Fibroblast of pulmonary artery (primary cell): Measurements from ENCODE around the gene PCSK2.
A peak's percentile ranks its signal among the peaks of the same experiment; 100 is the strongest.

Experiments used
- DNase-seq: peaks from one replicate; pipeline ENCODE4 v3.0.0-alpha.2; 2010; ENCODE audit warnings: low read depth
- H3K4me3 ChIP-seq: replicated peaks from 2 replicates; pipeline ENCODE4 v1.5.1; 2011; ENCODE audit warnings: low read depth, mild to moderate bottlenecking, control low read depth, low read length, moderate library complexity
- TF ChIP-seq, protein P1 (sequence below): IDR thresholded peaks from 2 replicates; pipeline ENCODE4 v1.5.1; 2011; ENCODE audit warnings: mild to moderate bottlenecking, control low read depth, low read length, inconsistent platforms; ENCODE audit errors: missing control alignments

PCSK2 gene, protein sequence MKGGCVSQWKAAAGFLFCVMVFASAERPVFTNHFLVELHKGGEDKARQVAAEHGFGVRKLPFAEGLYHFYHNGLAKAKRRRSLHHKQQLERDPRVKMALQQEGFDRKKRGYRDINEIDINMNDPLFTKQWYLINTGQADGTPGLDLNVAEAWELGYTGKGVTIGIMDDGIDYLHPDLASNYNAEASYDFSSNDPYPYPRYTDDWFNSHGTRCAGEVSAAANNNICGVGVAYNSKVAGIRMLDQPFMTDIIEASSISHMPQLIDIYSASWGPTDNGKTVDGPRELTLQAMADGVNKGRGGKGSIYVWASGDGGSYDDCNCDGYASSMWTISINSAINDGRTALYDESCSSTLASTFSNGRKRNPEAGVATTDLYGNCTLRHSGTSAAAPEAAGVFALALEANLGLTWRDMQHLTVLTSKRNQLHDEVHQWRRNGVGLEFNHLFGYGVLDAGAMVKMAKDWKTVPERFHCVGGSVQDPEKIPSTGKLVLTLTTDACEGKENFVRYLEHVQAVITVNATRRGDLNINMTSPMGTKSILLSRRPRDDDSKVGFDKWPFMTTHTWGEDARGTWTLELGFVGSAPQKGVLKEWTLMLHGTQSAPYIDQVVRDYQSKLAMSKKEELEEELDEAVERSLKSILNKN

DNA sequence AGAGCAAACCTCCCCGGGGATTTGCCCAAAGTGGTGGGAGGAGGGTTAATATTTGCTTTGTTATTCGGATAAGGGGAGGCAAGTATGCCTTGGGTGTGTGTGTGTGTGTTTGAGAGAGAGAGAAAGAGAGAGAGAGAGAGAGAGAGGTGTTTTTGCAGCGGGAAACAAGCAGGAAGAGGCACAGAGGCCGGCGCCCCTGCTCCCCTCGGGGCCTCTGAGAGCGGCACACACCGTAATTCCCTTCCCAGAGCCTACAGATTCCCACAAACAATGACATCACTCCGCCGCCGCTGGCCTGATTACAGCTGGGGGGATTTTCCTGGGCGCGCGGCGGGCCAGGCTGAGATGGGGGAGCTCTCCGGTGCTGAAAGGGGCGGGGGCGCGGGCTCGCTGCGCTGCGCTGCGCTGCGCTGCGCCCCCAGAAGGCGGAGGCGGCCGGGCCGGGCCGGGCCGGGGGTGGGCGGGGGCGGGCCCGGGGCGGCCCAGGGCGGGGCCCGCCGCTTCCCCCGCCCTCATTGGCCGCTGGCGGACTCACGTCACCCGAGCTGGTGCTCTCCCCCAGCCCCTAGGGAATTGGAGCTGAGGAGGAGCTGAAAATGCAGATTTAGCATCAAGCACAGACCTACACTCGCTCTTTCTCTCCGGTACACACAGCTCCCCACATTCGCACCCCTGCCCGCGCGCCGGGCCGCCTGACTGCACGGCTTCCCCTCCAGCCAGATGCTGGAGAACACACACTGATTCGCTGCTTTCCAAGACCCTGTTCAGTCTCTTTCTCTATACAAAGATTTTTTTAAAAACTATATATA, at the start of gene PCSK2:
TSS of gene PCSK2 (plus strand) at position 631 of the 809 bp plus-strand sequence. CDS start 266 bp downstream, outside the sequence.
- H3K4me3 ChIP-seq = peak within 1 kb of the TSS; percentile 13
- TF ChIP-seq, protein P1, sequence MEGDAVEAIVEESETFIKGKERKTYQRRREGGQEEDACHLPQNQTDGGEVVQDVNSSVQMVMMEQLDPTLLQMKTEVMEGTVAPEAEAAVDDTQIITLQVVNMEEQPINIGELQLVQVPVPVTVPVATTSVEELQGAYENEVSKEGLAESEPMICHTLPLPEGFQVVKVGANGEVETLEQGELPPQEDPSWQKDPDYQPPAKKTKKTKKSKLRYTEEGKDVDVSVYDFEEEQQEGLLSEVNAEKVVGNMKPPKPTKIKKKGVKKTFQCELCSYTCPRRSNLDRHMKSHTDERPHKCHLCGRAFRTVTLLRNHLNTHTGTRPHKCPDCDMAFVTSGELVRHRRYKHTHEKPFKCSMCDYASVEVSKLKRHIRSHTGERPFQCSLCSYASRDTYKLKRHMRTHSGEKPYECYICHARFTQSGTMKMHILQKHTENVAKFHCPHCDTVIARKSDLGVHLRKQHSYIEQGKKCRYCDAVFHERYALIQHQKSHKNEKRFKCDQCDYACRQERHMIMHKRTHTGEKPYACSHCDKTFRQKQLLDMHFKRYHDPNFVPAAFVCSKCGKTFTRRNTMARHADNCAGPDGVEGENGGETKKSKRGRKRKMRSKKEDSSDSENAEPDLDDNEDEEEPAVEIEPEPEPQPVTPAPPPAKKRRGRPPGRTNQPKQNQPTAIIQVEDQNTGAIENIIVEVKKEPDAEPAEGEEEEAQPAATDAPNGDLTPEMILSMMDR = no peak
- DNase-seq = peak; percentile 33

DNA sequence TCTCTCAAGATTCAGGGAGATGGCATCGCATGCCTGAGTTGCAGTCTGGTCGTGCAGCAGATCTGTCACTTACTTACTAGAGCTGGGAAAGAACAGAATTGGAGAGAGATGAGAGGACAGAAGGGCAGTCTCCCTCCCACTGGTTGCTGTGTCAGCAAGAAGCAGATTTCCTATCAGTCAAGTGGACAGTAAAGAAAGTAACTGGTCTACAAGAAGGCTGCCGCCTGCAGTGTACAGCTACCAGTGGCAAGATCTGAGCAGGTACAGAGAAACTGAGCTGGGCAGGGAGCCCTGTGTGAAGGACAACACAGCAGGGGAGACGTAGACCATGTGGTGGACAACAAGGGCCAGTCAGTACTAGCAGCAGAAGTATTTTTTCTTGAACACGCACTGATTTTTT, 49.5 kb upstream of the PCSK2 start:
- no peak overlapping the region for H3K4me3 ChIP-seq
- TF ChIP-seq, protein P1 = no peak
- no peak for DNase-seq

- DNase-seq = no peak
- TF ChIP-seq, protein P1 = no peak
- H3K4me3 ChIP-seq = no peak overlapping the region
These were observed 47.0 kb upstream of the PCSK2 start for GRCh38 chr20:17179840-17180239.

- H3K4me3 ChIP-seq = no peak overlapping the region
- TF ChIP-seq, protein P1 = no peak
- DNase-seq = no peak
These were observed 36.7 kb upstream of the PCSK2 start for GRCh38 chr20:17189976-17190695.

GRCh38 chr20:17197041-17197440, 29.8 kb upstream of the PCSK2 start:
- TF ChIP-seq, protein P1 = no peak
- no peak for DNase-seq

GRCh38 chr20:17202030-17202429, 24.8 kb upstream of the PCSK2 start:
- no peak overlapping the region for H3K4me3 ChIP-seq
- TF ChIP-seq, protein P1 = no peak
- DNase-seq = no peak

More at GRCh38 chr20:17197041-17197440, 29.8 kb upstream of the PCSK2 start:
- H3K4me3 ChIP-seq = no peak overlapping the region
